Gastrocnemius medialis (tissue), 4 donors: ENCODE measurements around the gene ELOVL3. TPM values are rescaled to one million over a fixed set of nuclear protein-coding genes. Genes with fewer than 3 reads are reported as not detected.

Source experiments
- ATAC-seq, 2 donors: fragments of 150-250 bp; one replicate each; pipeline ENCODE4 v1.9.1; 2016
- DNase-seq, 2 donors: peaks; one replicate each; pipeline ENCODE4 v3.0.0-alpha.2; 2019
- H3K27ac ChIP-seq, 4 donors: fragments of 200-600 bp; sonication (generic); 1 replicate in 1 of 4; 2 replicates in 3 of 4; pipeline ENCODE4 v1.5.1; 2016 to 2018; ENCODE audit warnings: mild to moderate bottlenecking in 2 of 4, moderate library complexity in 1 of 4
- H3K27me3 ChIP-seq, 3 donors: fragments of 200-600 bp; sonication (generic) in 2 of 3; 1 replicate in 1 of 3; 2 replicates in 2 of 3; pipeline versions ENCODE4 v1.5.1 to v1.6.0; 2016 to 2019; ENCODE audit warnings: mild to moderate bottlenecking in 1 of 3, moderate library complexity in 1 of 3
- H3K36me3 ChIP-seq, 2 donors: fragments of 200-600 bp; sonication (generic) in 1 of 2; one replicate each; pipeline ENCODE4 v1.5.1; 2017 to 2018
- H3K4me1 ChIP-seq, 2 donors: fragments of 200-600 bp; sonication (generic) in 1 of 2; one replicate each; pipeline ENCODE4 v1.5.1; 2016 to 2017; ENCODE audit warnings: mild to moderate bottlenecking in 2 of 2
- H3K4me3 ChIP-seq, 4 donors: fragments of 200-600 bp; sonication (generic) in 3 of 4; 1 replicate in 1 of 4; 2 replicates in 3 of 4; pipeline ENCODE4 v1.5.1; 2016 to 2019; ENCODE audit warnings: mild to moderate bottlenecking in 2 of 4
- H3K9me3 ChIP-seq, 3 donors: fragments of 200-600 bp; sonication (generic) in 2 of 3; 1 replicate in 1 of 3; 2 replicates in 2 of 3; pipeline ENCODE4 v1.5.1; 2016 to 2019
- POLR2A ChIP-seq, 2 donors: fragments of 450-650 bp; IDR thresholded peaks; one replicate each; pipeline ENCODE4 v1.6.1; 2017; ENCODE audit warnings: antibody characterized with exemption in 2 of 2, mild to moderate bottlenecking in 2 of 2, moderate library complexity in 2 of 2
- in situ Hi-C, 4 donors: fragments of 200-750 bp; cut with MboI; loops; one replicate each; pipeline versions ENCODE4 v1.15.0 to v1.8.0; 2017; ENCODE audit warnings: low sequenced_read_pairs in 4 of 4
- intact Hi-C: fragments of 100-400 bp; cut with DNase I; formaldehyde crosslinking; loops from one replicate; pipeline ENCODE4 v1.15.1; 2023; ENCODE audit warnings: low total_unique reads
- total RNA-seq, 4 donors: library from RNA; depleted of rRNA; stranded (reverse); fragments of >200 nt; gene quantifications; one replicate each; pipeline versions ENCODE4 v1.1.0 to v1.2.3, GENCODE V29; 2016
- TF ChIP-seq, protein P1 (sequence below), 5 experiments: fragments of 450-650 bp in 3 of 5; fragments of 200-600 bp in 2 of 5; sonication (generic) in 2 of 5; IDR thresholded peaks in 4 of 5; conservative IDR thresholded peaks in 1 of 5; 1 replicate in 4 of 5; 2 replicates in 1 of 5; pipeline ENCODE4 v1.5.1; 2016 to 2019; ENCODE audit warnings: antibody characterized with exemption in 5 of 5, mild to moderate bottlenecking in 3 of 5, moderate library complexity in 3 of 5

Gene ELOVL3
- total RNA-seq, 4 donors from 2014 or later, result 0.51 TPM; not detected in 3

DNA sequence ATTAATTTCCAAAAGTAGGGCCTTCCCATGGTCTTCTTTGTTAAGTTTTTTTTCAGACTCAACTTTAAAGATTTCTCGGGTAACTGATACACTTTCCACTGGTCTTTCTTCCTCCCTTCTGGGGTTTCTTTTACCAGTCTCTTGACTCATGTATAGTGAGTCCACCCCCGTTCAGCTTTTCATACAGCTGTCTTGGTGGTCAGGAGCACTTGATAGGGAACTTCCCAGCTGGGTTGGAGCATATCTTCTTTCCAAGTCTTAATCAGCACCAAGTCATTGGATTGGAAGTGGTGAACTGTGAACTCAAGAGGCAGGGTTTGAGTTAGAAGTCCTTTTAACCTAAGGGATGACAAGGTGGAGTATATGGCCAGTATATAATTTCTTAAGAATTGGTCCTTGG, 29.2 kb upstream of the ELOVL3 start:
- TF ChIP-seq, protein P1, sequence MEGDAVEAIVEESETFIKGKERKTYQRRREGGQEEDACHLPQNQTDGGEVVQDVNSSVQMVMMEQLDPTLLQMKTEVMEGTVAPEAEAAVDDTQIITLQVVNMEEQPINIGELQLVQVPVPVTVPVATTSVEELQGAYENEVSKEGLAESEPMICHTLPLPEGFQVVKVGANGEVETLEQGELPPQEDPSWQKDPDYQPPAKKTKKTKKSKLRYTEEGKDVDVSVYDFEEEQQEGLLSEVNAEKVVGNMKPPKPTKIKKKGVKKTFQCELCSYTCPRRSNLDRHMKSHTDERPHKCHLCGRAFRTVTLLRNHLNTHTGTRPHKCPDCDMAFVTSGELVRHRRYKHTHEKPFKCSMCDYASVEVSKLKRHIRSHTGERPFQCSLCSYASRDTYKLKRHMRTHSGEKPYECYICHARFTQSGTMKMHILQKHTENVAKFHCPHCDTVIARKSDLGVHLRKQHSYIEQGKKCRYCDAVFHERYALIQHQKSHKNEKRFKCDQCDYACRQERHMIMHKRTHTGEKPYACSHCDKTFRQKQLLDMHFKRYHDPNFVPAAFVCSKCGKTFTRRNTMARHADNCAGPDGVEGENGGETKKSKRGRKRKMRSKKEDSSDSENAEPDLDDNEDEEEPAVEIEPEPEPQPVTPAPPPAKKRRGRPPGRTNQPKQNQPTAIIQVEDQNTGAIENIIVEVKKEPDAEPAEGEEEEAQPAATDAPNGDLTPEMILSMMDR (IDR thresholded peaks at IDR 0.05 in 4 of 5, conservative IDR thresholded peaks at IDR 0.05 in 1 of 5), result no peak
- no peak for TF ChIP-seq POLR2A (IDR thresholded peaks at IDR 0.05)
- intact Hi-C loops (no loop called here), in situ Hi-C loops (no loop called here)
- peaks cover 0 to 4% of the 10 kb centered on the region in 2 donors for H3K4me1 ChIP-seq
- no peak overlapping the region for H3K27ac ChIP-seq
- H3K36me3 ChIP-seq, result no peaks in the 10 kb centered on the region
- DNase-seq (no peak), ATAC-seq (no peak)
- no peaks in the 10 kb centered on the region for H3K27me3 ChIP-seq
- H3K9me3 ChIP-seq, result no peaks in the 10 kb centered on the region
- H3K4me3 ChIP-seq, result no peak overlapping the region

DNA sequence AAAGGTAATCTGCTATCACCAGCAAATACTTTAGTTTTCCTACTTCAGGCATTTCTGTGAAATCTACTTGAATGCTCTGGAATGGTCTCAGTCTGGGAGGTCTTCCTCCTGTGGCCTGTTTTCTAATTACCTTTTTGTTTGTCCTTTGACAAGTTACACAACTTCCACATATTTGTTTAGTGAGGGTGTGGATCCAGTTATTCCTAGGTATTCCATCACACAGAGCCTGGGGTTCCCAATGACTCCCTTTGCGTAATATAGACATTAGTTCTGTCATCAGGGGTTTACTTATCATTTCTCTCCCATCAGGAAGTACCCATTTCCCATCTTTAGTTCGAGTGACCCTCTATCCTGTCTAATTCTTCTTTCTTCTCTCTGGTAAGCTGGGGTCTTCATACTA, 28.1 kb upstream of the ELOVL3 start:
- ATAC-seq (no peak), DNase-seq (no peak)
- TF ChIP-seq POLR2A (IDR thresholded peaks at IDR 0.05), result no peak
- TF ChIP-seq, protein P1 (IDR thresholded peaks at IDR 0.05 in 4 of 5, conservative IDR thresholded peaks at IDR 0.05 in 1 of 5), result no peak
- no peaks in the 10 kb centered on the region for H3K27me3 ChIP-seq
- no peak overlapping the region for H3K4me3 ChIP-seq
- no peak overlapping the region for H3K27ac ChIP-seq
- H3K36me3 ChIP-seq, result no peaks in the 10 kb centered on the region
- intact Hi-C loops (no loop called here), in situ Hi-C loops (no loop called here)
- H3K4me1 ChIP-seq, result peaks cover 0 to 4% of the 10 kb centered on the region in 2 donors
- H3K9me3 ChIP-seq, result no peaks in the 10 kb centered on the region

DNA sequence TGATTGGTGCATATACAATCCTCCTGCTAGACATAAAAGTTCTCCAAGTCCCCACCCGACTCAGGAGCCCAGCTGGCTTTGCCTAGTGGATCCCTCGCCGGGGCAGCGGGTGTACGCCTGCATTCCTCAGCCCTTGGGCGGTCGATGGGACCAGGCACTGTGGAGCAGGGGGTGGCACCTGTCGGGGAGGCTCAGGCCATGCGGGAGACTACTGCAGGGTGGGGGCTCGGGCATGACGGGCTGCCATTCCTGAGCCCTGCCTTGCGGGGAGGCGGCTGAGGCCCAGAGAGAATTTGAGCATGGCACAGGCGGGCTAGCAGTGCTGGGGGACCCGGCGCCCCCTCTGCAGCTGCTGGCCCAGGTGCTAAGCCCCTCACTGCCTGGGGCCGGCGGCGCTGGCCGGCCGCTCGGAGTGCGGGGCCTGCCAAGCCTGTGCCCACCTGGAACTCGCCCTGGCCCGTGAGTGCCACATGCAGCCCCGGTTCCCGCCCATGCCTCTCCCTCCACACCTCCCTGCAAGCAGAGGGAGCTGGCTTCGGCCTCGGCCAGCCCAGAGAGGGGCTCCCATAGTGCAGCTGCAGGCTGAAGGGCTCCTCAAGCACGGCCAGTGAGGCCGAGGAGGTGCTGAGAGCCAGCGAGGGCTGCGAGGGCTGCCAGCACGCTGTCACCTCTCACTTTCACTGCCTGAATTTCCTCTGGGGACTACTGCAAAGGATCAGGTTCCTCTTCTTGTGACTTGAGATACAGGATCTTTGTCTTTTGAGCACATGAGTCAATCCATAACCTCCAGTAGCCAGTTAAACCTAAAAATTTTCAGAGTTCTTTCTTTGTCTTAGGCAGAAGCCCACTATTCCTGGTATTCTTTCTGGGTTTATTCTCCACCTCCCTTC, 25.1 kb upstream of the ELOVL3 start:
- Histone ChIP-seq H3K4me1 (peaks cover 0 to 4% of the 10 kb centered on the region in 2 donors), H3K4me3 (no peak overlapping the region), H3K36me3 (no peaks in the 10 kb centered on the region), H3K27ac (no peak overlapping the region), H3K27me3 (no peaks in the 10 kb centered on the region), H3K9me3 (no peaks in the 10 kb centered on the region)
- intact Hi-C loops (no loop called here), in situ Hi-C loops (loop anchor here in 1 of 4 donors (25.0 kb wide), 1 partner anchor 361 kb away; no protein-coding TSS in a partner anchor)
- no peak for DNase-seq
- TF ChIP-seq, protein P1 (IDR thresholded peaks at IDR 0.05 in 4 of 5, conservative IDR thresholded peaks at IDR 0.05 in 1 of 5), result no peak
- TF ChIP-seq POLR2A (IDR thresholded peaks at IDR 0.05), result no peak
- peak in 1 of 2 donors; percentile 62 for ATAC-seq

DNA sequence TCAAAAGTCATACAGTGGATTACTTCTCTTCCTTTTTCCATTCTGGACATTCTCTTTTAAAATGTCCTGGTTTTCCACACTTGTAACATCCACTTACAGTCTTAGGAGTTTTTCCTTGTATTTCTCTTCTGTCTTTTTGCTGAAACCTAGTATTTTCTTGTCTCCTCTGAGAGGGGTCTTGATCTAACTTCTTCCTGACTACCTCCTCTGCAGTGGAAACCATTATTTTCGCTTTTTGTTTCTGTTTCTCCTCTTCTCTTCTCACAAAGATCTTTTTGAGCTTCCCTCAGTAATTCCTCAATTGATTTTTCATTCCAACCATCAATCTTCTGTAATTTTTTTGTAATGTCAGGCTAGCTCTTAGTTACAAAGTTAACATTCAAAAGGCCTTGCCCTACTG, 23.7 kb upstream of the ELOVL3 start:
- no peak for DNase-seq
- intact Hi-C loops (no loop called here), in situ Hi-C loops (loop anchor here in 1 of 4 donors (25.0 kb wide), 1 partner anchor 360 kb away; no protein-coding TSS in a partner anchor)
- no peak for ATAC-seq
- no peak for TF ChIP-seq POLR2A (IDR thresholded peaks at IDR 0.05)
- TF ChIP-seq, protein P1 (IDR thresholded peaks at IDR 0.05 in 4 of 5, conservative IDR thresholded peaks at IDR 0.05 in 1 of 5), result no peak
- Histone ChIP-seq H3K9me3 (no peaks in the 10 kb centered on the region), H3K4me1 (peaks cover 0 to 4% of the 10 kb centered on the region in 2 donors), H3K27ac (no peak overlapping the region), H3K27me3 (no peaks in the 10 kb centered on the region), H3K36me3 (no peaks in the 10 kb centered on the region), H3K4me3 (no peak overlapping the region)
